Measurements from ENCODE around the gene TRIM41.
"Not testable (repeated sequence)": the region's sequence is repeated elsewhere in the genome, so short reads cannot be mapped to it uniquely, and the experiment has no call there.

The TRIM41 gene

GRCh38 chr5:181259283-181259682 is 36.2 kb downstream of the TRIM41 start:
- DNase-seq = peak; percentile 15

GRCh38 chr5:181259974-181260719 is 37.1 kb downstream of the TRIM41 start:
- DNase-seq = peak; percentile 50

GRCh38 chr5:181260720-181261319 is 37.7 kb downstream of the TRIM41 start, which contains the start of gene TRIM52:
TSS of gene TRIM52 (minus strand) at chr5:181261143. CDS start at chr5:181260813, 330 bp downstream.
- peak; percentile 94 for DNase-seq

- DNase-seq = peak; percentile 85
These were observed 38.4 kb downstream of the TRIM41 start for GRCh38 chr5:181261320-181262049.

- peak; percentile 33 for DNase-seq
These were observed 40.6 kb downstream of the TRIM41 start for GRCh38 chr5:181263633-181264032.

GRCh38 chr5:181265092-181265671 is 42.1 kb downstream of the TRIM41 start:
- DNase-seq = peak; percentile 46

GRCh38 chr5:181267291-181267904 is 44.3 kb downstream of the TRIM41 start:
- DNase-seq = not testable (repeated sequence)

- not testable (repeated sequence) for DNase-seq
These were observed 44.8 kb downstream of the TRIM41 start for GRCh38 chr5:181267907-181268306.

GRCh38 chr5:181271081-181271480 is 48.0 kb downstream of the TRIM41 start:
- no peak for DNase-seq

GRCh38 chr5:181273433-181273744 is 50.3 kb downstream of the TRIM41 start:
- not testable (repeated sequence) for DNase-seq

- no peak for DNase-seq
These were observed 57.2 kb downstream of the TRIM41 start for GRCh38 chr5:181280251-181280762.

GRCh38 chr5:181281077-181281983 is 58.2 kb downstream of the TRIM41 start:
- no peak for DNase-seq

GRCh38 chr5:181281984-181282316 is 58.9 kb downstream of the TRIM41 start:
- DNase-seq = no peak

GRCh38 chr5:181282415-181282814 is 59.3 kb downstream of the TRIM41 start:
- not testable (repeated sequence) for DNase-seq

GRCh38 chr5:181282874-181283273 is 59.8 kb downstream of the TRIM41 start:
- DNase-seq = no peak

GRCh38 chr5:181283347-181283746 is 60.3 kb downstream of the TRIM41 start:
- no peak for DNase-seq

GRCh38 chr5:181283841-181284755 is 61.0 kb downstream of the TRIM41 start:
- not testable (repeated sequence) for DNase-seq

Measured in activated CD8-positive, alpha-beta memory T cell treated with anti-CD3 and anti-CD28 coated beads, Interleukin-2, amount 50 U/mL, for 48 hours (primary cell).